GM18867 (cell line): ENCODE results near the gene SLC16A5.
A peak's percentile ranks its signal among the peaks of the same experiment; 100 is the strongest.
"Not testable (repeated sequence)": the region's sequence is repeated elsewhere in the genome, so short reads cannot be mapped to it uniquely, and the experiment has no call there.

ENCODE experiments used
- ATAC-seq: cut with Tn5 transposase; IDR thresholded peaks from one replicate; pipeline ENCODE4 v1.9.1; 2021; ENCODE audit warnings: mild to moderate bottlenecking, moderate library complexity; ENCODE audit not compliant: unreplicated experiment

Gene SLC16A5

DNA sequence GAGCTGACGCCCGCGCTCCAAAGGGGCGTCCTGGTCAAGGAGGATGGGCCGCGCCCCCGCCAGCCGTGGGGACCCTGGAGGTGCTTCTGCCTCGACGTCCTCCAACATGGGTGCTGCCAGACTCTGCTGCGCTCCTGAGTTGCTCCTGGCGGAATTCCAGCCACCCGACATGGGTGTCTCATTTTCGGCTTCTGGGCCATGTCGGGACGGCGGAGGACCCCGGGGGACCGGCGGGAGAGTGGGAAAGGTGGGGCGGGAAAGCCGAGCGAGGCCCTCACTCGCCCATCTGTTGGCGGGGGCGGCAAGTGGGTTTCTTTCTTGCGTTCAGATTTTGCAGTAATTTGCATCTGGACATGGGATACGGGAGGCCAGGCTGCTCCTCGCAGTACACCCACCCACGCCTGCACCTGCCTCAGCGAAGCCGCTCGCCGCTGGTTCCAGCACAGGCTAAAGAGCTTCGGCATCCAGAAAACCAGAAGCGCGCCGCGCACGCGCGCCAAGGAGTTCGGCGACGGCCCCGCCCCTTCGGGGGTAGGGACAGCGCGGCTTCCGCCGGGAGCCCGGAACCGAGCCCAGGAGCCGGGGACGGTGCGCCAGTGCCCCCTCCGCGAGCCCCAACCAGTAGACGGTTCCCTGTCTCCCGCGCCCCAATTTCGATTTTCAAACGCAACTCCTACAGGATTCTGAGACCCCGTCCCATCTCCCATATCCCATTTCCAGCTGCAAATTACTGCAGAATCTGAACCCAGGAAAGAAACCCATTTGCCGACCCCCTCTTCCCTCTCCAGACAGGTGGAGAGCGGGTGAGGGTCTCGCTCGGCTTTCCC, 21.9 kb downstream of the SLC16A5 start, which contains the start of gene ARMC7:
ARMC7 (plus strand) TSS at position 563 of the 827 bp plus-strand sequence. CDS start 320 bp downstream, outside the sequence.
- peak; percentile 55 for ATAC-seq

DNA sequence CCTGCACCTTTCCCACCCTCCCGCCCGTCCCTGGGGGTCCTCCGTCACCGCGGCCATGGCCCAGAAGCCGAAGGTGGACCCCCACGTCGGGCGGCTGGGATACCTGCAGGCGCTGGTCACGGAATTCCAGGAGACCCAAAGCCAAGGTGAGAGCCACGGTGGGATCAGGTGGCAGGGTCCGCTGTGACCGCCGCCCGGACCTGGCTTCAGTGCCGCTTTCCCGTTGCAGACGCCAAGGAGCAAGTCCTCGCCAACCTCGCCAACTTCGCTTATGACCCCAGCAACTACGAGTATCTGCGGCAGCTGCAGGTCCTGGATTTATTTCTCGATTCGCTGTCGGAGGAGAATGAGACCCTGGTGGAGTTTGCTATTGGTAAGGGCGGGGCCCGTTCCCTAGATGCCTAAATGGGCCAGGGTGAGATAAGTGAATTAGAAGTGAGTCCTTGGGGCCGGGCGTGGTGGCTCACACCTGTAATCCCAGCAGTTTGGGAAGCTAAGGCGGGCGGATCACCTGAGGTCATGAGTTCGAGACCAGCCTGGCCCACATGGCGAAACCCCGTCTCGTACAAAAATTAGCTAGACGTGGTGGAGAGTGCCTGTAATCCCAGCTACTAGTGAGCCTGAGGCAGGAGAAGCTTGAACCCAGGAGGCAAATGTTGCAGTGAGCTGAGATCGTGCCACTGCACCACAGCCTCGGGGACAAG, 22.6 kb downstream of the SLC16A5 start:
- ATAC-seq, result no peak

DNA sequence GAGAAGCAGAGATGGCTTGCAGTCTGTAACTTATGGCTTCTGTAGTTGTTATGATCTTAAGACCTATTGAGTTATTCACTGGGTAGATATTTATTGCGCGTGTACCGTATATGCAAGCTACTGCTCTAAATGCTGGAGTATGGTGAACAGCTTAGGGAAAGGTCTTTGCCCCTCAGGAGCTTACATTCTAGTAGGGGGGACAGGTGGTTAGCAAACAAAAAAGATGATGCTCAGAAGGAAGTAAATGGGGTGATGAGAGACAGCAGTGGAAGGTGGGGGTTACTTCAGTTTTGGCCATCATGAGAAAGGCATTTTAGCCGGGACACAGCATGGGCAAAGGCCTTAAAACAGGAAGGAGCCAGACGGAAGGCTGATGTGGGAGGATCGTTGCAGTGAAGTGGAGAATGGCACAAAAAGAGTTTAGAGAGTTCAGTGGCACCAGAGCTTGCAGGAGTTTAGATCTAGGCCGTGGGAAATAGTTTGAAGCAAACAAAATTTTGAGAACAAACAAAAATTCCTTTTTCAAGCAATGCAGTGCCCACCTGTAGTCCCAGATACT, 24.1 kb downstream of the SLC16A5 start:
- ATAC-seq, result no peak

DNA sequence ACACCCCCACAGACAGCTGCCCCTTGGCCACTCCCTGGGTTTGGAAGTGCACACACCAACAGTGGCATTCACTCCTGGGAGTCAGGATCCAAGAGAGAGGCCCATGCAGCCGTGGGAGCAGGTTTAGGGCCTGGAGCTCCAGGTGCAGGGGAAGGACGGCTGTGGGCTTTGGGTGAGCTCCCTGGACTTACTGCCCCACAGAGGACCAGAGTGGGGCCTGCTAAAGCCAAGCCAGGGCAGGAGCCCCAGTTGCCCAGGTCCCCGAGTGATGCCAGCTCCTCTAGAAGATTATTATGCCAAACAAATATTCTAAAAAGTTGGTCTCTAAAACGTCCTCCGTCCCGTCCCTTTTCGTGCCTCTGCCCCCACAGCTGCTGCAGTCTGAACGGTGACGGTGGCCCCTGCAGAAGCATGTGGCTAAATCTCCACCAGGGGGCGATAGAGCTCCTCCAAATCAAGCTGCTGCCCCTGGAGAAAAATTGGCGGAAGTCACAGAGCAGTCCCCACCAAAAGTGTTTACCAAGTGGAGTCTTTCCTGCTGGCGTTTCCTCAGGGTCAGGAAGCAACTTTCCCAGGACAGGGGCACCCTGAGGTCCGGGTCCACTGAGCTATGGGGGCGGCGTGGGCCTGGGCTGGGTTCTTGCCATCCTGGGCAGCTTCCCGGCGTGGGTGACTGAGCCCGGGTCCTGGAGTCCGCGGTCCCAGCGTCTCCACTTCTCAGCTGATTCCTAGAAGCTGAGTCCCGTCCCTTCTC, 26.2 kb downstream of the SLC16A5 start:
- peak; percentile 41 for ATAC-seq

DNA sequence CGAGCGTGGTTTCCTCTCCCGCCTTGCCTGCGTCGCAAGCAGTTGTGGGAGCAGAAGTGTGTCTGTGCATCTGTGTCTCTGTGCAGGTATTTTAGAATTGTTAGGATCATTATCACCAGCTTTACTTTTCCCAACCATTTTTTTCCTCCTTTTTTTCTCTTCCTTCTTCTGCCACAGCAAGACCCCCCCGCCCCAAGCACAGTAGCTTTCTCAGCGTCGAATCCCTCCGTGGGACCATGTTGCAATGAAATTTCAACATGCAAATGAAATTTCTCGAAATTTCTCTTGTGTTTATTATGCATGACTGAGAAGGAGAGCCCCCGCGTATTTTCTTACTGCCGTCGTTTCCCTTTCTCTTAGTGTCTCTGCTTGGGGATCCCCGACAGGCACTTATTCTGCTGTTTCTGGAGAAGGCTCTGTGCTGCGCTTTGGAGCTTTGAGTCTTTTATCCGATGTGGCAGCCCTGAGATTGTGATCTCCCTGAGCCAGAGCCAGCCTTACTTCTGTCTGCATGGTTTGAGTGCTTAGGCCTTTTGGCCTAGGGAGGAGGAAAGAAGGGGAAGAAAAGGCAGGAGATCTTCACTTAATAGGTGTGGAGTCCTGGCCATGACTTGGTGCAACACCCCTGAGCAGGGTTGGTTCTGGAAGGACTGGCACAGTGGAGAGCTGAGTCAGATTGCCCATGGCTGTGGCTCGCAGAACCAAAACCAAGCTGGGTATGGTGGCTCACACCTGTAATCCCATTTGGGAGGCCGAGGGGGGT, 27.0 kb downstream of the SLC16A5 start:
- ATAC-seq, result no peak

DNA sequence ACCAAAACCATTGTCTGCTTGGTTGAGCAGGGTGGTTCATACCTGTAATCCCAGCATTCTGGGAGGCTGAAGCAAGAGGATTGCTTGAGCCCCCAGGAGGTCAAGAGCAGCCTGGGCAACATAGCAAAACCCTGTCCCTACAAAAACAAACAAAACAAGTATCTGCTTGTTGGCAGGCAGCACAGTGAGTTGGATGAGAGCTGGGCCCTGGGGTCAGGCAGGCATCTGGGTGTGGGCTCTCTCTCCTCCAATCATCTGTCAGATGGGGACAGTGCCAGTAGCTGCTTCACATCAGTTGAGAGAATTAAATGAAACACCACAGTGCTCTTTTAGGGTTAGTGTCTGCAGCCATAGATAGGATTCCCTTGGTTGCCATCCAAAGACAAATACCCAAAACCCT, 27.8 kb downstream of the SLC16A5 start:
- ATAC-seq, result no peak

DNA sequence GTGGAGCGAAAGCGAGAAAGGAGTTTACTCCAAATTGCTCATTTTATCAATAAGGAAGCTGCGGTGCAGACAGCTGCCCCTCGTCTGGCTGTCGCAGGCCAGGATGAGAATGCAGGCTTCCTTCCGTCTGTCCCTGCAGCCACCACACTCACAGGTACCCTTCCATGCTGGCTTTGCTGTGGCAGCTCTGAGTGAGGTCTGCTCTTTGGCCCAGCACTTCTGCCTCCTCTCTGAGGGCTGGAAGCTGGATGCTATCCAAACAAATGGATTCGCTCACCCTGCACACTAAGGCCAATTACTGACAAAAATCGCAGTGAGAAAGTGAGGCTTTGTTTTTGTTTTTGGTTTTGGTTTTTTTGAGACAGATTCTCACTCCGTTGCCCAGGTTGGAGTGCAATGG, 29.0 kb downstream of the SLC16A5 start:
- ATAC-seq, result no peak

DNA sequence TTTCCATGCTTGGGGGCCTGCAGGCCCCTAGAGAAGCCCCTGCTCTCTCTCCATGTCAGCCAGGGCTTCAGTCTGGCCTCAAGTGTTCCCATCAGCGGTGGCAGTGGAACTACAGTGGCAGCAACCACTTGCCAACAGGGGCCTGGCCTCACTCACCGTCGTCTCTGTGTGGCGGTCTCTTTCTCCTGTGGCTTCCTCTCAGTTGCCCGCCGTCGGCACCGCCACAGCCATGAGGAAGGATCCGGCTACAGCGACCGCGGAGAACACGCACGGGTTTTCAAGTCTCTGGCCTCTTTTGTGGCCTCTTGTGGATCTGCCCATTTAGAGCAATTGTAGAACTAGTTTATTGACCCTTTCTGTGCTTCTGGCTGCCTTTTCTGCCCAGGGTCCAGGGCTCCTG, 30.6 kb downstream of the SLC16A5 start:
- no peak for ATAC-seq

DNA sequence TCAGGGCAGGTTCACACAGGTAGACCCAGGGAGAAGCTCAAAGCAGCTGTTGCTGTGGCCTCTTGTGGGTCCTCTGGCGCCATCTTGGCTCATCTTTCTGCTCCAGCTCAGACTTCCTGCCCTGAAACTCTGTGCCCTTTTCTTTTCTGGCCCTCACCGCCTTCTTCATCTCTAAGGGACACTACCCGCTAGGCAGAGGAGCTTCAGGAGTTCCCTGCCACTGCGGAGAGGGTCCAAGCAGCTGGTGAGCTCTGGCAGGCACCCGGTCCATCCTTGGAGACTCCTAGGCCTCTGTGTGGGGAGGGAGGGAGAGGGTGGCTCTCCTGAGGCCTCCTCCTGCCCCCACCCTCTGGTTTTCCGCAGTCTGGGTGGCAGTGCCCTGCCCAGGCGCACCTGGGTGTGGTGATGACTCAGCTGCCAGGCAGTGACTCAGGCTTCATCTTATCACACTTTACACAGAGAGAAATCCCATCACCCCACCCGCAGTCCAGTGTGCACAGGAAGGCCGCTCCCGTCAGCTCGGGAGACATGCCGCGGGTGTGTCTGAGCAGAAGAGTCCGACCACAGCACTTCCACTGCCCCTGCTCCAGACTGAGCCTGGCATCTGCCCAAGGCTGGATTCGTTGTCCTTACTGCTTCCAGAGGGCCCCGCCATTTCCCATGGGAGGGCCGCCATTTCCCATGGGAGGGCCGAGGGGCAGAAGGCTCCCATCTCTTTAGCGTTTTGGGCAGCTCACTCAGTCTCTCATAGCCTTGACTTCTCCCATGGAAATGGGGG, 36.5 kb downstream of the SLC16A5 start:
- no peak for ATAC-seq

DNA sequence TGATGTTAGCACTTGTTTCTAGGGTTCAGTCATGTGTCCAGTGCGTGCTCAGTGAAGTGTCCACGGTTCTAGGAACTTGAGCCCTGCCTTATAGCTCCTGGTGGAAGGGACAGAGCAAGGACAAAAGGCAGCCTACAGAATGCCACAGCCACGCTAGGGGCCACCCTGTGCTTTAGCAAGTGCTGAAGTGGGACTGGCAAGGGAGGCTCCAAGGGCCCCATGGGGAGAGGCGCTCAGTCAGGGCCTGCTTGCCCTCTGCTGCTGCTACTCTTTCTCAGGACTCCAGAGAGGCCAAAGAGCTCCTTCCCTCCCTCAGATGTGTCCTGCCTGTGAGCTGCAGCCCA, 37.0 kb downstream of the SLC16A5 start:
- no peak for ATAC-seq

DNA sequence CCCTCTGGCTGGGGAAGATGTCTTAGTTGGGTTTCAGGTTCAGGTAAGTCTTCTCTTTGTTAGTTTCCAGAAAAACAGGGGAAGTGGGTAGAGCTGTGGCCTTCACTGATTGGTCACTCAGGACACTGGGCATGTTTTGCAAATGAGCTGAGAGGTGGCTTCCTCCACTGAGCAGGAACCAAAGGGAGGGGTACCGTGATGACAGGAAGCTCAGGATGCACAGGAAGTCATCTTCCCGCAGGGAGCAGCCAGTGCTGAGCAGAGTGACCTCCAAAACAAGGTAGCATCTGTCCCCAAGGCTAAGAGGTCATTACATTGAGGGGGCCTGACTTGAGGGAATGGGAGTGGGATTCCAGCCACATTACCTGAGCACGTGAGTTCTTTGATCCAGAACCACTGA, 38.2 kb downstream of the SLC16A5 start:
- ATAC-seq, result no peak

DNA sequence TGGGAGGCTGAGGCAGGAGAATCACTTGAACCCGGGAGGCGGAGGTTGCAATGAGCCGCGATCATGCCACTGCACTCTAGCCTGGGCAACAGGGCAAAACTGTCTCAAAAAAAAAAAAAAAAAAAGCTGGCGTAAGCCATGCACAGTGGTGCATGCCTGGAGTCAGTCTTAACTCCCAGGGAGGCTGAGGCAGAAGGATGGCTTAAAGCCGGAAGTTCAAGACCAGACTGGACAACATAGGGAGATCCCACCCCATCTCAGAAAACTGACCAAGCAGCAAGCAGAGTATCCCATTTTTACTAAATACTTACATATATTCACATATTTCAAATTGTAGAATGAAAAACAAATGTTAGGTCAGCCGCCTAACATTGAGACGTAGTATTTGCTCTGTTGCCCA, 39.2 kb downstream of the SLC16A5 start:
- no peak for ATAC-seq

DNA sequence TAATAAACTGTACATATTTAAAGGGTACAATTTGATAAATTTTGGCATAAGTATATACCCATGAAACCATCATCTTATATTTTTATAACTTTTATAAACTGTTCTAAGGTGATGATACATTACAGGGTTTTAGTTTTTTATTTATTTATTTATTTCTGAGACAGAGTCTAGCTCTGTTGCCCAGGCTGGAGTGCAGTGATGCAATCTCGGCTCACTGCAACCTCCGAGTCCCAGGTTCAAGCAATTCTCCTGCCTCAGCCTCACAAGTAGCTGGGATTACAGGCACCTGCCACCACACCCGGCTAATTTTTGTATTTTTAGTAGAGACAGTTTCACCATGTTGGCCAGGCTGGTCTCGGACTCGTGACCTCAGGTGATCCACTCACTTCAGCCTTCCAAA, 40.2 kb downstream of the SLC16A5 start:
- ATAC-seq, result not testable (repeated sequence)

DNA sequence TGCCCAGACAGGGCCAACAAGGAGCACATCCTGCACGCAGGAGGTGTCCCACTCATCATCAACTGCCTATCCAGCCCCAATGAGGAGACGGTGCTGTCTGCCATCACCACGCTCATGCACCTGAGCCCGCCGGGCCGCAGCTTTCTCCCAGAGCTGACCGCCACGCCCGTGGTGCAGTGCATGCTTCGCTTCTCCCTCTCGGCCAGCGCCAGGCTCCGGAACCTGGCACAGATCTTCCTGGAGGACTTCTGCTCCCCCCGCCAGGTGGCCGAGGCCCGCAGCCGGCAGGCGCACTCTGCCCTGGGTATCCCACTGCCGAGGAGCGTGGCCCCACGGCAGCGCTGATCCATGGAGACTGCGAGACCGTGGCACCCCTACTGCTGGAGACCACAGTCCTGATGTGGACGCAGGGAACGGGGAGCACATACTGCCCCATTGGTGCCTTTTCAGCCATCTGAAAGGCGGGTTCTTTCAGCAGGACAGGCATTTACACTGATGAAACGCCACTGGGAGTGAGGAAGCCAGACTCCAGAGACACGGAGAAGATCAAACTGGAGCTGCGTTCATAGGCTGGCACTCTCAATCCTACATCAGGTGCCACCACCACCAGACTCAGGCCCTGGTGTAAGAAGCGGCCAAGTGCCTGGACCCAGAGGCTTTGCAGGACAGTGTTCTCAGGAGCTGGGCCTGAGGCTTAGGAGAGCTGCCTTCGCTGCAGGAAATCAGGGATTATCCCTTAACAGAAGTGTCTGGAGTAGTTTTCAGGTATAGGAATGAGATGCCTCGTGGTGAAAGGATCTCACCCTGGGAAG, 41.1 kb downstream of the SLC16A5 start:
- ATAC-seq, result no peak

DNA sequence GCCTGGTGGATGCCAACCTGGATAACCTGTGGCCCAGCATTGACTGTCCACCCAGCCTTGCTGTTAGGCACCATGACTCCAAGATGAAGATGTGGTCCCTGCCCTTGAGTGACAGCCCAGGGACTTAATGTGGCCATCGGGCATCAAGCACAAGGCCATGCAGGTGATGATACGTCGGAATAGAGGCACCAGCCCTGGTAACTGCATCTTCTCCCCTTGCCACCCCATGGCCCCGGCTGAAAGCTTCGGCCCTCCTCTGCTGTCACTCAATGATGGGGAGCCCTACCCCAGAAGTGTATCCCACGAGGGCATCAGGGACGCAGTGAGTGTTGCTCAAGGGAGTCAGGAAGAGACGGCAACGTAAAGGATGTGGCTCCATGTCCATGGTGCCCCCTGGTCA, 41.8 kb downstream of the SLC16A5 start:
- ATAC-seq, result no peak

DNA sequence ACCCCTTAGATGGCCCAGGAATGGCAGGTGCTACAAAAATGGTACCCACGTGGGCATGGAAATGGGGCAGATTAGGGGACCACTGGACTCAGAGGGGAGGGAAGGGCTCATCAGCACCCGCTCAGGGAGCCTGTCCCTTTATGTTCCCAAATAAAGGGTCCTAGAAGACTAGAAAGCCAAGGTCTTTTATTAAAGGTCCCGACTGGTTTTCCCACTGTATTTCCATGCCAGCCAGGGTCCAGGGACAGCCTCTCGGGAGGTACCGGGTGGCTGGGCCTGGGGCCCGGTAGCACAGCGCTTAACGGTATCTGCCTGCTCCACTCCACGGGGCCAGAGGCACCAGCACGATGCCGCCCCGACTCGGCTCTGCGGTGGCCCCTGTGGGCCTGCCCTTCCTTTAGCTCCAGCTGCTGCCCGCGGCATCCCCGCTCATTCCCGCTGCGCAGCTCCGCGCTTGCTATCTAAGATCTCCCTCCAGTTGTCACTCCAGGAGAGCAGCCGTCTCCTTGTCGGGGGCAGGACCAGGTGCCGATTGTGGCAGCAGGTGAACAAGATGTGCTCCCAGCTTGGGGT, 42.4 kb downstream of the SLC16A5 start:
- ATAC-seq, result no peak

DNA sequence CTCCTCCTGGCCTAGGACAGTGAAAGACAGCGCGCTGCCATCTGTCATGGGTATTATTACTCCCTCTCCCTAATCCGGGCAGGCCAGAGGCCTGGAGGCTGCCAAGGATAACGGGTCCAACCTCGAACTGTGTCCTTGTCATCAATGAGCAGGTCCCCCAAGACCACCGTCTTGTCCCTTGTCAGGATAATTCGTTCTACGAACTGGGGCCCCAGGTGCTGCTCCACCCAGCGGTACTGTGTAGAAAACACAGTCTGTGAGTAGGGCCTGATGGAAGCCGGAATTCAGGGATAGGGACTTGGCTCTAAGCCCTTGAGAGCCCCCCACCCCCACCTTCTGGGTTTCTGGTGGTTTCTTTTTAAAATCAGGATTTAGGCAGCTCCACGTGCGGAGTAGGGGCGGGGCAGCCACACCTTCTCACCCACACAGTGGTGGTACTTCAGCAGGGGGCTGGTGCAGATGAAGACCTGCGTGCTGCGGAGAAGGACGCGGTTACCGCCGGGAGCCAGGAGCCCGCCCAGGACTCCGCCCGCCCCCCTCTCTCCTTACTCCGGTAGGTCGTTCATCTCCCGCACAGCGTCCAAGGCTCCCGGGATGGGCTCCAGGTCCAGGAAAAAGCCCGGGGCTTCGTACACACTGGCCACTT, 43.0 kb downstream of the SLC16A5 start:
- no peak for ATAC-seq
